Measurements from ENCODE around the gene TAS2R5.

Gene TAS2R5

GRCh38 chr7:141837683-141838082 lies 47.7 kb downstream of the TAS2R5 start:
- TF ChIP-seq CTCF (IDR thresholded peaks at IDR 0.05; ENCODE audit: low read depth, low read length, missing control alignments), result no peak
- DNase-seq (ENCODE audit: low read depth), result no peak
- no peak overlapping the region for H3K4me3 ChIP-seq (ENCODE audit: low read depth, low read length)
- in situ Hi-C loops (cut with HindIII; ENCODE audit: low sequenced_read_pairs), result no loop called here

- no peak for DNase-seq (ENCODE audit: low read depth)
- in situ Hi-C loops (cut with HindIII; ENCODE audit: low sequenced_read_pairs), result no loop called here
- H3K4me3 ChIP-seq (ENCODE audit: low read depth, low read length), result no peak overlapping the region
- no peak for TF ChIP-seq CTCF (IDR thresholded peaks at IDR 0.05; ENCODE audit: low read depth, low read length, missing control alignments)
These were observed 48.6 kb downstream of the TAS2R5 start for GRCh38 chr7:141838581-141838980.

- in situ Hi-C loops (cut with HindIII; ENCODE audit: low sequenced_read_pairs), result no loop called here
- no peak for DNase-seq (ENCODE audit: low read depth)
- H3K4me3 ChIP-seq (ENCODE audit: low read depth, low read length), result no peak overlapping the region
- TF ChIP-seq CTCF (IDR thresholded peaks at IDR 0.05; ENCODE audit: low read depth, low read length, missing control alignments), result no peak
These were observed 49.2 kb downstream of the TAS2R5 start for GRCh38 chr7:141839256-141839655.

- no peak for DNase-seq (ENCODE audit: low read depth)
- no peak overlapping the region for H3K4me3 ChIP-seq (ENCODE audit: low read depth, low read length)
- in situ Hi-C loops (cut with HindIII; ENCODE audit: low sequenced_read_pairs), result no loop called here
- TF ChIP-seq CTCF (IDR thresholded peaks at IDR 0.05; ENCODE audit: low read depth, low read length, missing control alignments), result no peak
These were observed 50.7 kb downstream of the TAS2R5 start for GRCh38 chr7:141840708-141841107.
